GM21515 (cell line): ENCODE results near the gene JAML.
"Not testable (repeated sequence)": the region's sequence is repeated elsewhere in the genome, so short reads cannot be mapped to it uniquely, and the experiment has no call there.

Experiments used
- ATAC-seq: cut with Tn5 transposase; IDR thresholded peaks from one replicate; pipeline ENCODE4 v1.9.1; 2021; ENCODE audit not compliant: unreplicated experiment

The JAML gene

GRCh38 chr11:118199135-118199534, 25.7 kb downstream of the JAML start:
- ATAC-seq = no peak

- no peak for ATAC-seq
These were observed 26.4 kb downstream of the JAML start for GRCh38 chr11:118198370-118198769.

- no peak for ATAC-seq
These were observed 29.8 kb downstream of the JAML start for GRCh38 chr11:118194835-118195627.

- ATAC-seq = no peak
These were observed 30.8 kb downstream of the JAML start for GRCh38 chr11:118193910-118194566.

GRCh38 chr11:118192817-118193216, 32.0 kb downstream of the JAML start:
- ATAC-seq = not testable (repeated sequence)

GRCh38 chr11:118190942-118191506, 33.8 kb downstream of the JAML start:
- ATAC-seq = not testable (repeated sequence)

GRCh38 chr11:118186346-118187107, 38.3 kb downstream of the JAML start:
- no peak for ATAC-seq

GRCh38 chr11:118184784-118185579, 39.8 kb downstream of the JAML start:
- no peak for ATAC-seq

- ATAC-seq = not testable (repeated sequence)
These were observed 41.1 kb downstream of the JAML start for GRCh38 chr11:118183691-118184090.

- no peak for ATAC-seq
These were observed 44.5 kb downstream of the JAML start for GRCh38 chr11:118180300-118180703.

- no peak for ATAC-seq
These were observed 48.1 kb downstream of the JAML start for GRCh38 chr11:118176778-118177134.

- ATAC-seq = no peak
These were observed 48.6 kb downstream of the JAML start, which contains the start of gene SCN2B for GRCh38 chr11:118175993-118176777. Gene SCN2B, minus strand, starts transcription at chr11:118176639. Its CDS starts 208 bp downstream, at chr11:118176431.

- no peak for ATAC-seq
These were observed 49.5 kb downstream of the JAML start for GRCh38 chr11:118175031-118175992.

- no peak for ATAC-seq
These were observed 50.7 kb downstream of the JAML start for GRCh38 chr11:118174006-118174567.

GRCh38 chr11:118172356-118172755, 52.5 kb downstream of the JAML start:
- no peak for ATAC-seq

- no peak for ATAC-seq
These were observed 53.3 kb downstream of the JAML start for GRCh38 chr11:118171269-118172062.

GRCh38 chr11:118170882-118171268, 53.9 kb downstream of the JAML start:
- no peak for ATAC-seq
